Gastroesophageal sphincter (tissue), 4 donors: ENCODE results near the gene GABRG3. TPM values are rescaled to one million over a fixed set of nuclear protein-coding genes. Genes with fewer than 3 reads are reported as not detected.
A peak's percentile ranks its signal among the peaks of the same experiment; 100 is the strongest.
"Not testable (repeated sequence)": the region's sequence is repeated elsewhere in the genome, so short reads cannot be mapped to it uniquely, and the experiment has no call there.

ENCODE experiments used
- ATAC-seq: fragments of 150-250 bp; one replicate; pipeline ENCODE4 v1.9.1; 2016; ENCODE audit warnings: mild to moderate bottlenecking, moderate library complexity
- H3K27ac ChIP-seq, 4 donors: fragments of 200-600 bp; sonication (generic) in 3 of 4; 1 replicate in 3 of 4; 2 replicates in 1 of 4; pipeline ENCODE4 v1.5.1; 2016 to 2019
- H3K27me3 ChIP-seq: fragments of 200-600 bp; sonication (generic); one replicate; pipeline ENCODE4 v1.5.1; 2019
- H3K36me3 ChIP-seq, 2 donors: fragments of 200-600 bp; sonication (generic); one replicate each; pipeline ENCODE4 v1.5.1; 2019; ENCODE audit warnings: control low read depth in 1 of 2
- H3K4me1 ChIP-seq, 3 donors: fragments of 200-600 bp; sonication (generic); 1 replicate in 2 of 3; 2 replicates in 1 of 3; pipeline ENCODE4 v1.5.1; 2016 to 2019; ENCODE audit warnings: control low read depth in 2 of 3
- H3K4me3 ChIP-seq, 2 donors: fragments of 200-600 bp; sonication (generic); one replicate each; pipeline ENCODE4 v1.5.1; 2019; ENCODE audit warnings: mild to moderate bottlenecking in 1 of 2, moderate library complexity in 1 of 2
- H3K9me3 ChIP-seq, 3 donors: fragments of 200-600 bp; sonication (generic); one replicate each; pipeline ENCODE4 v1.5.1; 2017 to 2019; ENCODE audit warnings: control low read depth in 2 of 3
- EP300 ChIP-seq: sonication (generic); formaldehyde crosslinking; IDR thresholded peaks from one replicate; pipeline ENCODE4 v1.6.1; 2017; ENCODE audit warnings: antibody characterized with exemption, mild to moderate bottlenecking
- POLR2A ChIP-seq, 2 donors: fragments of 450-650 bp; IDR thresholded peaks; one replicate each; pipeline ENCODE4 v1.6.1; 2017; ENCODE audit warnings: antibody characterized with exemption in 2 of 2, mild to moderate bottlenecking in 2 of 2, moderate library complexity in 1 of 2
- POLR2AphosphoS5 ChIP-seq: sonication (generic); formaldehyde crosslinking; IDR thresholded peaks from one replicate; pipeline ENCODE4 v1.6.1; 2017; ENCODE audit warnings: antibody characterized with exemption
- WGBS, 2 donors: methylation state at CpG; one replicate each; pipeline ENCODE4 v1.1.5; 2018; ENCODE audit warnings: low coverage in 1 of 2; 5-methylcytosine and 5-hydroxymethylcytosine counted together
- total RNA-seq, 4 donors: library from RNA; depleted of rRNA; stranded (reverse); fragments of >200 nt; gene quantifications; one replicate each; pipeline ENCODE4 v1.1.0, GENCODE V29; 2016
- TF ChIP-seq, protein P1 (sequence below), 4 experiments: fragments of 200-600 bp in 2 of 4; fragments of 450-650 bp in 2 of 4; sonication (generic) in 1 of 4; IDR thresholded peaks; one replicate each; pipeline ENCODE4 v1.5.1; 2017 to 2019; ENCODE audit warnings: antibody characterized with exemption in 4 of 4, mild to moderate bottlenecking in 2 of 4, moderate library complexity in 2 of 4

Gene GABRG3
- total RNA-seq, 4 donors from 2014 or later: under 0.01 to 0.04 TPM; not detected in 2

DNA sequence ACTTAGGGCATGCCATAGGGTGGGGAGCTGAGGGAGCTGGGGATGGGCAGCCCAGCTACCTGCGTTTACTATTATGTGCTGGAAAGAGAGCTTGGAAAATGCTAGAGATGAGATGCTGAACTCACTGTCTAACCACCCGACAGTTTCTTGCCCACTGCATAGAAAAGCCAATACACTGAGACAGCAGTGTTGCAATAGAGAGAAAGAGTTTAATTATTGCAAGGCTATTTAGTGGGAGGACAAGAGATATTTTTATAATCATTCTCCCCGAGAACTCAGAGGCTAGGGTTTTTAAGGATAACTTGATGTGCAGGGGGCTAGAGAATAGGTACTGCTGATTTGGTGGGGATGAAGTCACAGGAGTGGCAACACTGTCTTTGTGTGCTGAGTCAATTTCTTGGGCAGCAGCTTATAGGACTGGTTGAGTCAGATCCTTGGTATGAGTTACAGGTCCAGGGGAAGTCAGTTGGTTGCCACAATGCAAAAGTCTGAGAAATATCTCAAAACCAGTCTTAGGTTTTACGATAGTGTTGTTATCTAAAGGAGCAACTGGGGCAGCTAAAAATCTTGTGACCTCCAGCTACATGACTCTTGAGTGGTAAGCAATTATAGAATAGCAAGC is 205.9 kb downstream of the GABRG3 start:
- 81 to 92% methylated on average over 3 to 4 of the region's 4 CpGs for WGBS, 2 donors
- Histone ChIP-seq H3K27me3 (no peaks in the 10 kb centered on the region), H3K27ac (no peak overlapping the region), H3K9me3 (peaks cover 0 to 43% (median 0%) of the 10 kb centered on the region in 3 donors), H3K36me3 (no peaks in the 10 kb centered on the region), H3K4me1 (no peaks in the 10 kb centered on the region), H3K4me3 (no peak overlapping the region)
- no peak for ATAC-seq
- no peak for TF ChIP-seq POLR2AphosphoS5
- TF ChIP-seq POLR2A (IDR thresholded peaks at IDR 0.05): no peak
- TF ChIP-seq EP300: no peak
- TF ChIP-seq, protein P1, sequence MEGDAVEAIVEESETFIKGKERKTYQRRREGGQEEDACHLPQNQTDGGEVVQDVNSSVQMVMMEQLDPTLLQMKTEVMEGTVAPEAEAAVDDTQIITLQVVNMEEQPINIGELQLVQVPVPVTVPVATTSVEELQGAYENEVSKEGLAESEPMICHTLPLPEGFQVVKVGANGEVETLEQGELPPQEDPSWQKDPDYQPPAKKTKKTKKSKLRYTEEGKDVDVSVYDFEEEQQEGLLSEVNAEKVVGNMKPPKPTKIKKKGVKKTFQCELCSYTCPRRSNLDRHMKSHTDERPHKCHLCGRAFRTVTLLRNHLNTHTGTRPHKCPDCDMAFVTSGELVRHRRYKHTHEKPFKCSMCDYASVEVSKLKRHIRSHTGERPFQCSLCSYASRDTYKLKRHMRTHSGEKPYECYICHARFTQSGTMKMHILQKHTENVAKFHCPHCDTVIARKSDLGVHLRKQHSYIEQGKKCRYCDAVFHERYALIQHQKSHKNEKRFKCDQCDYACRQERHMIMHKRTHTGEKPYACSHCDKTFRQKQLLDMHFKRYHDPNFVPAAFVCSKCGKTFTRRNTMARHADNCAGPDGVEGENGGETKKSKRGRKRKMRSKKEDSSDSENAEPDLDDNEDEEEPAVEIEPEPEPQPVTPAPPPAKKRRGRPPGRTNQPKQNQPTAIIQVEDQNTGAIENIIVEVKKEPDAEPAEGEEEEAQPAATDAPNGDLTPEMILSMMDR (IDR thresholded peaks at IDR 0.05): no peak

DNA sequence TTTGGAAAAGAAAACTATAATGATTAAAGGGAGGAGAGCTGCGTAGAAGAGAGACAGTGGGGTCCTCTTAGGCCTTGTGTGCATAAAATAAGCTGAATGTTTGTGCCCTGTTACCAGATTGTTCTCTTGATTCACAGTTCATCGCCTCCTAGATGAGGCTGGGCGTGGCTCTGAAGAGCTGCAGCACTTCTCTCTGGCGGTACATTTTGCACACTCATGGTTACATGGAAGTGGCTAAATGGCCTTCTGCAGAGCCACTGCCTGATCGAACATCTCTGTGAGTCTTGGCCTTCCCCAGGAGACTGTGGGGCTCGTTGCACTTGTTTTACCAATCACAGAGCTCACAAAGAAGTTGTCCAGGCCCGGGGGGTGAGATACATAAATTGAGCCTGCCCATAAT is 208.8 kb downstream of the GABRG3 start:
- Histone ChIP-seq H3K27ac (no peak overlapping the region), H3K27me3 (no peaks in the 10 kb centered on the region), H3K4me3 (no peak overlapping the region), H3K36me3 (no peaks in the 10 kb centered on the region), H3K4me1 (no peaks in the 10 kb centered on the region), H3K9me3 (peaks cover 0 to 41% (median 0%) of the 10 kb centered on the region in 3 donors)
- ATAC-seq: no peak
- TF ChIP-seq POLR2AphosphoS5 (no peak), POLR2A (IDR thresholded peaks at IDR 0.05) (no peak), EP300 (no peak)
- TF ChIP-seq, protein P1 (IDR thresholded peaks at IDR 0.05): no peak
- WGBS, 2 donors: 67 to 86% methylated on average over 3 of the region's 7 CpGs

DNA sequence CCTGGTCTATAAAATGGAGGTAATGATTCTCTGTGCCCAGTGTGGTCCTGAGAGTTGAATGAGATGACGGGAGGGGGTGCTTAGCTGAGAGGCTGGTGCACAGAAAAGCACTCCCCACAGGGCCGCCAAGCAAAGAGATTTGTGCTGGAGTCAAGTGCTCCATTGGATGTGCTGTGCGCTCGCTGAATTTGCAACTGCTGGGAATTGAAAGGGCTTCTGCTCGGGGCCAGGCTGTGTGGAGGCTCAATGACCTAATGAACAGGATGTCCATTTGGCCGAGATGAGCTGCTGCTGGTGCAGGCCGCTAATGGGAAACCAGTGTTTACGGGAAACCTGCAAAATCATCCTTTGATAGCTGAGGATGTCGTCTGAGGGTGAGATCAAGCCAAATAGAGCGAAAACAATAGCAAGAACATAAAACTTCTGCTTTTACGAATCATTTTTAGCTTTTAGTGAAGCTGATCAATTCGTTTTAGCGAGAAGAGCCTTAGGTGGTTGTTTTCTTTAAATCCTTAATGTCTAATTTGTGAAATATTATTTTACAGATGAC is 211.7 kb downstream of the GABRG3 start:
- Histone ChIP-seq H3K4me1 (no peaks in the 10 kb centered on the region), H3K9me3 (peaks cover 0 to 26% (median 0%) of the 10 kb centered on the region in 3 donors), H3K36me3 (no peaks in the 10 kb centered on the region), H3K27me3 (no peaks in the 10 kb centered on the region), H3K4me3 (no peak overlapping the region), H3K27ac (peak overlapping the region in 1 of 4 donors; percentile 33)
- ATAC-seq: no peak
- 56 to 68% methylated on average over 10 to 13 of the region's 13 CpGs for WGBS, 2 donors
- TF ChIP-seq EP300: no peak
- no peak for TF ChIP-seq POLR2A (IDR thresholded peaks at IDR 0.05)
- TF ChIP-seq, protein P1 (IDR thresholded peaks at IDR 0.05): no peak
- TF ChIP-seq POLR2AphosphoS5: no peak

DNA sequence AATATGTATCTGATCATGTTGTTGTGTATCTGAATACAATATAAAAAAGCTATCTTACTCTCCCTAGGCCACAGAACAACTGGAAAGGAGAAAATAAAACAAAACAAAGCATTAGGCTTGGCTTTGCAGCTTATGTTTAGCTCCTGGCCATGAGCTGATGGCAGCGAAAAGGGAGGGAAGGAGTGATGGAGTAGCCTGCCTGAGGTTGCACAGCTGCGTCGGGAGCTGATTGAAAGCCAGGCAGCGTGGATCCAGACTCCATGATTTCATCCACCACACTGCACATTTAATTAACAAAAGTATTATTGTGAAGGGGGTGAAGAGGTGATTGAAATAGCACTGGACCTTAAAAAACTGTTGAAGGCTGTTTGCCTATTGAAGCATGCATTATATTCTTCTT is 212.2 kb downstream of the GABRG3 start:
- no peaks in the 10 kb centered on the region for H3K36me3 ChIP-seq
- no peak for TF ChIP-seq POLR2AphosphoS5
- no peak for TF ChIP-seq POLR2A (IDR thresholded peaks at IDR 0.05)
- TF ChIP-seq EP300: no peak
- TF ChIP-seq, protein P1 (IDR thresholded peaks at IDR 0.05): no peak
- WGBS, 2 donors: 24 to 31% methylated on average over 2 to 4 of the region's 4 CpGs
- no peak overlapping the region for H3K4me3 ChIP-seq
- ATAC-seq: no peak
- peaks cover 0 to 20% (median 0%) of the 10 kb centered on the region in 3 donors for H3K9me3 ChIP-seq
- H3K27ac ChIP-seq: peak overlapping the region in 1 of 4 donors; percentile 33
- H3K27me3 ChIP-seq: no peaks in the 10 kb centered on the region
- H3K4me1 ChIP-seq: no peaks in the 10 kb centered on the region

DNA sequence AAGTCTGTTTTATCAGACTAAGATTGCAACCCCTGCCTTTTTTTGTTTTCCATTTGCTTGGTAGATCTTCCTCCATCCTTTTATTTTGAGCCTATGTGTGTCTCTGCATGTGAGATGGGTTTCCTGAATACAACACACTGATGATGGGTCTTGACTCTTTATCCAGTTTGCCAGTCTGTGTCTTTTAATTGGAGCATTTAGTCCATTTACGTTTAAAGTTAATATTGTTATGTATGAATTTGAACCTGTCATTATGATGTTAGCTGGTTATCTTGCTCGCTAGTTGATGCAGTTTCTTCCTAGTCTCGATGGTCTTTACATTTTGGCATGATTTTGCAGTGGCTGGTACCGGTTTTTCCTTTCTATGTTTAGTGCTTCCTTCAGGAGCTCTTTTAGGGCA is 220.5 kb downstream of the GABRG3 start:
- not testable (repeated sequence) for H3K4me1 ChIP-seq, ATAC-seq, H3K27me3 ChIP-seq, H3K36me3 ChIP-seq, H3K27ac ChIP-seq, H3K4me3 ChIP-seq
- peaks cover 0 to 10% (median 0%) of the 10 kb centered on the region in 3 donors for H3K9me3 ChIP-seq
- 92% methylated on average over 4 of the region's 4 CpGs; no CpG with 5 or more reads in 1 of the 2 donors for WGBS, 2 donors
